WI38 (cell line): Measurements from ENCODE around the gene CPE.

ENCODE experiments used
- H3K4me3 ChIP-seq: 2 replicates; pipeline ENCODE4 v1.5.1; 2011; ENCODE audit warnings: low read depth, mild to moderate bottlenecking, control low read depth, low read length
- TF ChIP-seq, protein P1 (sequence below): IDR thresholded peaks from 2 replicates; pipeline ENCODE4 v1.5.1; 2012; ENCODE audit warnings: low read depth, mild to moderate bottlenecking, control low read depth, low read length

CPE gene

DNA sequence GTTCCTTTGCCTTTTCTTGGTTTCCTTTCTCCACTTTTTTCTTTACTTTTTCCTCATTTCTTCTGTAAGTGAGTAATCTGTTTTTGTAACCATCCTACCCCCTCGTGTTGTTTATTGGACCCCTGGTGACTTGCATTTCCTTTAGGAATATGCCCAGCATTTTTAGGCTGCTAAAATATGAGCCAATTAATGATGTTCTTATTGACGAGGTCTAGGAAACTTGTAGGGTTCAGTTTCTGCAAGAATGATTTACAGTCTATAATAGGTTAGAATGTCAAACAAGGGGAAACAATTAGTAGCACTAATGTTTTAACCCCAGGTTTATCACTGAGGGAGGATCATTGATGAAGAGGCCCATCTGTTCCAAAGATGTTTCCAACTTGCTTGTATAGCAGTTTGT lies 79.0 kb downstream of the CPE start:
- TF ChIP-seq, protein P1, sequence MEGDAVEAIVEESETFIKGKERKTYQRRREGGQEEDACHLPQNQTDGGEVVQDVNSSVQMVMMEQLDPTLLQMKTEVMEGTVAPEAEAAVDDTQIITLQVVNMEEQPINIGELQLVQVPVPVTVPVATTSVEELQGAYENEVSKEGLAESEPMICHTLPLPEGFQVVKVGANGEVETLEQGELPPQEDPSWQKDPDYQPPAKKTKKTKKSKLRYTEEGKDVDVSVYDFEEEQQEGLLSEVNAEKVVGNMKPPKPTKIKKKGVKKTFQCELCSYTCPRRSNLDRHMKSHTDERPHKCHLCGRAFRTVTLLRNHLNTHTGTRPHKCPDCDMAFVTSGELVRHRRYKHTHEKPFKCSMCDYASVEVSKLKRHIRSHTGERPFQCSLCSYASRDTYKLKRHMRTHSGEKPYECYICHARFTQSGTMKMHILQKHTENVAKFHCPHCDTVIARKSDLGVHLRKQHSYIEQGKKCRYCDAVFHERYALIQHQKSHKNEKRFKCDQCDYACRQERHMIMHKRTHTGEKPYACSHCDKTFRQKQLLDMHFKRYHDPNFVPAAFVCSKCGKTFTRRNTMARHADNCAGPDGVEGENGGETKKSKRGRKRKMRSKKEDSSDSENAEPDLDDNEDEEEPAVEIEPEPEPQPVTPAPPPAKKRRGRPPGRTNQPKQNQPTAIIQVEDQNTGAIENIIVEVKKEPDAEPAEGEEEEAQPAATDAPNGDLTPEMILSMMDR, result no peak
- H3K4me3 ChIP-seq, result no peak overlapping the region

DNA sequence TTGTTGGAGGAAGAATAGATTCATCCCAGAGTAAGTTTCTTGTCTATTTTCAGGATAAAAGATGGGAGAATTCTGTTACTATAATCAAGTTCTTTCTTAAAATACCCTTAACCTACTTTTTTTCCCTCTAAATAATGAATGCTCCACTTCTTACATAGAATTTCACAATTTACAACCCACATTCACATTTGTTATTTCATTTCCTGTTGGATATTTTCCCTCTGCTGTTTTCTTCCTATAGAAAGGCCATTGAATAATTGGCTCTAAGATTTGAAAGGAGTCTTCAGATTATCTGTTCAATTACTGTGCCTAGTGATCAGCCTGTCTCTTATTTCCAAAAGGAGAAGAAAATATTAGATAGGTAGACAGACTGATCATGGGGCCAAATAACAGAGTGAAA lies 79.7 kb downstream of the CPE start:
- no peak overlapping the region for H3K4me3 ChIP-seq
- TF ChIP-seq, protein P1, result no peak

DNA sequence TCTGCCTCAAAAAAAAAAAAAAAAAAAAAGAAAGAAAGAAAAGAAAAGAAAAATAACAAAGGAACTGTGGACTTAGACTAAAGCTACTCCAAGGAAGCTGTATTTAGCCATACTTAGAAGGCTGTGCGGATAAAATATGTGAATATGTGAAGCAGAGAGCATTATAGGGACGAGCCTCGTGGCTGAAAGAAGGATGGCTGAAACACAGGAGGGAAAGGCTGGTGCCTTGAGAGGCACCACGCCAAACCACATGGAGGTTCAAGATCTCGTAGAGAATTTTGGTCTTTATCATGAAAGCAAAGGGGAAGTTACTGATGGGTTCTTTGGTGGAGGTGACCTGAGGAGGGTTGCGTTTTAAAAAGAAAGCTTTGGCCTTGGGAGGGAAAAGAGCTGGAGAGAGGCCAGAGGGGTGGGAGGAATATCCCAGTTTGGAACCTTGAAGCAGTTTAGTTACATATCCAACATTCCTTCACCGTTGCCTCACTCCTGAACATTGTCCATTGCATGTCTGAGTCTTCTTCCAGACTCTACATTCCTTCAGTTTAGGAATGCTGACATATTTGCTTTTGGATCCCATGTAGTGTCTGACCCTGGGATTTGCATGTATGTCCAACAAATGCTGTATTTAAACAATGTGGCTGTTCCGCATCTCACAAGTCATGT lies 82.5 kb downstream of the CPE start:
- TF ChIP-seq, protein P1, result no peak
- H3K4me3 ChIP-seq, result no peak overlapping the region

DNA sequence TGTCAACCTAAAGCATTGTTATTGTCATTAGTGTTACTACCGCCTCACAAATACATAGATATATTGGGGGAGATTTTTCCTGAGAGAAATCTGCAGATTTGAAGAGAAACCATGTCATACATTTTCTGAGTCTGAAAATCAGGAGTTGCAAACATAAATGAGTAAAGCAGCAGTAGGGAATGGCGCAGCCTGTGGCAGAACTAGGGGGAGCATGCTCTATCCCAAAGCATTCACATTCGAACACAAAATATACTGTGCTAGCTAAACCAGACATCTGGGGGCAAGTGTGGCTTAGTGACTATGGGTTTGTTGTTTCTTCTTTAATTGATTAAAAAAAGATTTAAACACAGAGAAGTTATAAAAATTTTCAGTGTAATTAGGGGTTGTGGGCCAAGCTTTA lies 83.2 kb downstream of the CPE start:
- TF ChIP-seq, protein P1, result no peak
- H3K4me3 ChIP-seq, result no peak overlapping the region

DNA sequence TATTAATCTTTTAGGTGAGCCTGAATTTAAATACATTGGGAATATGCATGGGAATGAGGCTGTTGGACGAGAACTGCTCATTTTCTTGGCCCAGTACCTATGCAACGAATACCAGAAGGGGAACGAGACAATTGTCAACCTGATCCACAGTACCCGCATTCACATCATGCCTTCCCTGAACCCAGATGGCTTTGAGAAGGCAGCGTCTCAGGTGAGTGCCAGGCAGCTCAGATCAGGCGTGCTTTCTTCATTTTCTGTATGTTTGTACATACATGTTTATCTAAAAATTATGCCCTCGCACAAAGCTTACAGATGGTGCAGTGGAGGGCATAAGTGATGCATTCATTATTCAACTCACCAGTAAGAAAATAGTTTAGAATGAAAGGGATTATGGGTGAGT lies 85.6 kb downstream of the CPE start:
- TF ChIP-seq, protein P1, result no peak
- no peak overlapping the region for H3K4me3 ChIP-seq

DNA sequence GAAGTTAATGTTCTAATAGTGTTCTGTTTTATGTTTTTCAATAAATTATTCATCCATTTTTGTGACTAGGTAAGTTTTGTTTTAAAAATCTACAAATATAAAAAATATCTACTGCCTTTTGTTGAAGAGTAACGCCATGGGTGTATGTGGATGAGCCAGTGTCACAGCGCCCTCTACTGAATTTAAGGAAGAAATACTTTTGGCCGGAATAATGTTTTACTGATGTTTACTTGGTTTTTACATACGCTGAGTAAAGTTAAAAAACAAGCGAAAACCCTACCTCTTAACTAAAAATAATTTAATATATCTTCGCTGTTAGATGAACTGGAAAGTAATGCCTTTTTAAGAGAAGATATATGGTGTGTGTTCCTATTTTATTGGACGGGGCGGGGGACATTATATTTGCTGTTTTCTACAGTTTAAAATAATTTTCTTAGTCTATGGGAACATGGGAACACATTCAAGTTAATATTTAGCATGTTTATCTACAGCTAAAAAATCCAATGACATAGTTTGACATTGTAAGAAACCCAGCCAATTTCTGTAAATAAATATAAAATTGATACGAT lies 86.1 kb downstream of the CPE start:
- TF ChIP-seq, protein P1, result peak; percentile 53; the same call in 1 of the 2 replicates
- no peak overlapping the region for H3K4me3 ChIP-seq

DNA sequence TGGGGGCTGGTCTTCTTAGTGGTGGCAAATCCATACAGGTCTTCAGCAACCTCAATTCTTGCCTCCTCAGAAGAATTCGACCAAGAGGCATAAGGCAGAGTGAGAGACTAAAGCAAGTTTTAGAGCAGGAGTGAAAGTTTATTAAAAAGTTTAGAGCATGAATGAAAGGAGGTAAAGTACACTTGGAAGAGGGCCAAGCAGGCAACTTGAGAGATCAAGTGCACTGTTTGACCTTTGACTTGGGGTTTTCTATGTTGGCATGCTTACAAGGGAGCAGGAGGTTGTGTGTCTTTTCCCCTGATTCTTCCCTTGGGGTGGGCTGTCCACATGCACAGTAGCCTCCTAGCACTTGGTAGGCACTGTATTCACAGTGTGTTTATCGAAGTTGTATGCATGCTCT lies 91.2 kb downstream of the CPE start:
- no peak overlapping the region for H3K4me3 ChIP-seq
- TF ChIP-seq, protein P1, result no peak
